Smooth muscle cell of bladder (primary cell): Measurements from ENCODE around the gene HSPB3. TPM values are rescaled to one million over a fixed set of nuclear protein-coding genes. Genes with fewer than 3 reads are reported as not detected.

ENCODE experiments used
- total RNA-seq: library from RNA; depleted of rRNA; stranded (reverse); fragments of >200 nt; gene quantifications from 2 replicates; pipeline ENCODE4 v1.2.3, GENCODE V29; 2014

HSPB3 gene
- not detected in 2 replicates for total RNA-seq

GRCh38 chr5:54455413-54456157, at the start of gene HSPB3:
Gene HSPB3 (plus strand): TSS chr5:54455699. CDS start chr5:54455790, 91 bp downstream.

Other genes with a start within 250 kb of the HSPB3 start
- gene ARL15, start 145.1 kb upstream of the HSPB3 start, total RNA-seq, result 18.9 and 22.6 TPM in 2 replicates
- 96.2 and 99.1 TPM in 2 replicates for gene SNX18, start 62.1 kb downstream of the HSPB3 start, total RNA-seq